ENCODE data around the gene PDLIM5.
A peak's percentile ranks its signal among the peaks of the same experiment; 100 is the strongest.
"Not testable (repeated sequence)": the region's sequence is repeated elsewhere in the genome, so short reads cannot be mapped to it uniquely, and the experiment has no call there.

The PDLIM5 gene

GRCh38 chr4:94451695-94452475, at the start of gene PDLIM5:
Gene PDLIM5 (plus strand): TSS chr4:94451942. CDS start chr4:94455289, 3,347 bp downstream.
- peak; percentile 69 for DNase-seq

- DNase-seq, result not testable (repeated sequence)
These were observed 49.3 kb upstream of the PDLIM5 start for GRCh38 chr4:94402439-94402838.

GRCh38 chr4:94403751-94404150, 48.0 kb upstream of the PDLIM5 start:
- no peak for DNase-seq

- DNase-seq, result peak; percentile 42
These were observed 44.9 kb upstream of the PDLIM5 start for GRCh38 chr4:94406668-94407437.

- no peak for DNase-seq
These were observed 43.9 kb upstream of the PDLIM5 start for GRCh38 chr4:94407846-94408245.

- no peak for DNase-seq
These were observed 43.0 kb upstream of the PDLIM5 start for GRCh38 chr4:94408549-94409374.

GRCh38 chr4:94409375-94409679, 42.4 kb upstream of the PDLIM5 start:
- DNase-seq, result no peak

- no peak for DNase-seq
These were observed 41.8 kb upstream of the PDLIM5 start for GRCh38 chr4:94409962-94410361.

- DNase-seq, result no peak
These were observed 41.0 kb upstream of the PDLIM5 start for GRCh38 chr4:94410678-94411206.

GRCh38 chr4:94411296-94411695, 40.4 kb upstream of the PDLIM5 start:
- no peak for DNase-seq

GRCh38 chr4:94412019-94412657, 39.6 kb upstream of the PDLIM5 start:
- DNase-seq, result no peak

GRCh38 chr4:94412658-94413038, 39.1 kb upstream of the PDLIM5 start:
- peak; percentile 40 for DNase-seq

- DNase-seq, result no peak
These were observed 38.5 kb upstream of the PDLIM5 start for GRCh38 chr4:94413085-94413840.

GRCh38 chr4:94414907-94415306, 36.8 kb upstream of the PDLIM5 start:
- no peak for DNase-seq

GRCh38 chr4:94415448-94415847, 36.3 kb upstream of the PDLIM5 start:
- no peak for DNase-seq

GRCh38 chr4:94416335-94416734, 35.4 kb upstream of the PDLIM5 start:
- no peak for DNase-seq

GRCh38 chr4:94416981-94417380, 34.8 kb upstream of the PDLIM5 start:
- no peak for DNase-seq

- no peak for DNase-seq
These were observed 32.2 kb upstream of the PDLIM5 start for GRCh38 chr4:94419549-94419948.

- no peak for DNase-seq
These were observed 31.8 kb upstream of the PDLIM5 start for GRCh38 chr4:94419956-94420355.

- DNase-seq, result no peak
These were observed 31.4 kb upstream of the PDLIM5 start for GRCh38 chr4:94420356-94420755.

- peak; percentile 1 for DNase-seq
These were observed 25.0 kb upstream of the PDLIM5 start for GRCh38 chr4:94426783-94427182.

- DNase-seq, result no peak
These were observed 22.9 kb upstream of the PDLIM5 start for GRCh38 chr4:94428884-94429283.

Measured in NCI-H1105 treated with DMSO at 0.1 percent for 48 hours (cell line).